ENCODE measurements around the gene TMEM132C. TPM values are rescaled to one million over a fixed set of nuclear protein-coding genes. Genes with fewer than 3 reads are reported as not detected.

Gene TMEM132C
- total RNA-seq, 6 experiments from 2014 or later, result not detected

GRCh38 chr12:128381946-128382345 is 115.0 kb downstream of the TMEM132C start:
- Mint-ChIP-seq H3K27ac (no peak overlapping the region), H3K4me3 (no peak overlapping the region), H3K4me1 (ENCODE audit: low read depth) (no peaks in the 10 kb centered on the region), H3K9me3 (peaks cover 70% of the 10 kb centered on the region), H3K36me3 (ENCODE audit: low read depth) (peaks cover 12% of the 10 kb centered on the region; the same call in 1 of the 2 replicates), H3K27me3 (ENCODE audit: insufficient read depth) (peaks cover 1% of the 10 kb centered on the region; the same call in 1 of the 2 replicates)
- TF ChIP-seq CTCF (IDR thresholded peaks at IDR 0.05), result no peak
- no peak for DNase-seq

GRCh38 chr12:128382946-128383345 is 116.0 kb downstream of the TMEM132C start:
- Mint-ChIP-seq H3K9me3 (peaks cover 61% of the 10 kb centered on the region), H3K4me1 (ENCODE audit: low read depth) (no peaks in the 10 kb centered on the region), H3K4me3 (no peak overlapping the region), H3K36me3 (ENCODE audit: low read depth) (peaks cover 12% of the 10 kb centered on the region; the same call in 1 of the 2 replicates), H3K27me3 (ENCODE audit: insufficient read depth) (peaks cover 1% of the 10 kb centered on the region; the same call in 1 of the 2 replicates), H3K27ac (no peak overlapping the region)
- TF ChIP-seq CTCF (IDR thresholded peaks at IDR 0.05), result no peak
- no peak for DNase-seq

- no peaks in the 10 kb centered on the region for H3K4me1 Mint-ChIP-seq (ENCODE audit: low read depth)
- TF ChIP-seq CTCF (IDR thresholded peaks at IDR 0.05), result no peak
- peaks cover 1% of the 10 kb centered on the region; the same call in 1 of the 2 replicates for H3K27me3 Mint-ChIP-seq (ENCODE audit: insufficient read depth)
- H3K9me3 Mint-ChIP-seq, result peaks cover 60% of the 10 kb centered on the region
- peaks cover 11% of the 10 kb centered on the region; the same call in 1 of the 2 replicates for H3K36me3 Mint-ChIP-seq (ENCODE audit: low read depth)
- no peak overlapping the region for H3K4me3 Mint-ChIP-seq
- no peak for DNase-seq
- no peak overlapping the region for H3K27ac Mint-ChIP-seq
These were observed 116.5 kb downstream of the TMEM132C start for GRCh38 chr12:128383357-128383937.

- Mint-ChIP-seq H3K9me3 (peaks cover 63% of the 10 kb centered on the region), H3K27ac (no peak overlapping the region), H3K27me3 (ENCODE audit: insufficient read depth) (no peaks in the 10 kb centered on the region; the same call in 1 of the 2 replicates), H3K4me1 (ENCODE audit: low read depth) (no peaks in the 10 kb centered on the region), H3K4me3 (no peak overlapping the region), H3K36me3 (ENCODE audit: low read depth) (peaks cover 5% of the 10 kb centered on the region; the same call in 1 of the 2 replicates)
- DNase-seq, result no peak
- TF ChIP-seq CTCF (IDR thresholded peaks at IDR 0.05), result no peak
These were observed 118.8 kb downstream of the TMEM132C start for GRCh38 chr12:128385736-128386135.

- H3K4me1 Mint-ChIP-seq (ENCODE audit: low read depth), result no peaks in the 10 kb centered on the region
- H3K27me3 Mint-ChIP-seq (ENCODE audit: insufficient read depth), result no peaks in the 10 kb centered on the region; the same call in none of the 2 replicates
These were observed 120.9 kb downstream of the TMEM132C start for GRCh38 chr12:128387811-128388422.

More at GRCh38 chr12:128387811-128388422, 120.9 kb downstream of the TMEM132C start:
- H3K27ac Mint-ChIP-seq, result no peak overlapping the region
- peaks cover 62% of the 10 kb centered on the region for H3K9me3 Mint-ChIP-seq
- DNase-seq, result no peak
- no peak overlapping the region for H3K4me3 Mint-ChIP-seq
- H3K36me3 Mint-ChIP-seq (ENCODE audit: low read depth), result peaks cover 10% of the 10 kb centered on the region; the same call in 1 of the 2 replicates
- TF ChIP-seq CTCF (IDR thresholded peaks at IDR 0.05), result peak; percentile 52; the same call in 1 of the 2 replicates

Measured in HFFc6 (cell line).